H9 (cell line): ENCODE results near the gene TBXA2R. TPM values are rescaled to one million over a fixed set of nuclear protein-coding genes. Genes with fewer than 3 reads are reported as not detected.
A peak's percentile ranks its signal among the peaks of the same experiment; 100 is the strongest.

Experiments
- DNase-seq: peaks from one replicate; pipeline ENCODE4 v3.0.0-alpha.2; 2017
- H2AFZ ChIP-seq: one replicate; pipeline ENCODE4 v1.6.1; 2013; ENCODE audit warnings: mild to moderate bottlenecking, low read length, control low read depth, moderate library complexity
- H2AK5ac ChIP-seq: 2 replicates; pipeline ENCODE4 v1.6.1; 2013; ENCODE audit warnings: low read length, control low read depth, mixed read lengths; ENCODE audit not compliant: insufficient read length
- H2BK120ac ChIP-seq: one replicate; pipeline ENCODE4 v1.6.1; 2013; ENCODE audit warnings: low read depth, mild to moderate bottlenecking, low read length, control low read depth, inconsistent platforms; ENCODE audit not compliant: poor library complexity, severe bottlenecking
- H2BK12ac ChIP-seq: 2 replicates; pipeline ENCODE4 v1.6.1; 2013; ENCODE audit warnings: low read length, control low read depth, mixed read lengths, low read depth; ENCODE audit not compliant: insufficient read length
- H2BK15ac ChIP-seq: 2 replicates; pipeline ENCODE4 v1.6.1; 2013; ENCODE audit warnings: low read depth, low read length, control low read depth
- H2BK20ac ChIP-seq: one replicate; pipeline ENCODE4 v1.6.1; 2013; ENCODE audit warnings: low read depth, mild to moderate bottlenecking, low read length, control low read depth, inconsistent platforms; ENCODE audit not compliant: poor library complexity, severe bottlenecking
- H2BK5ac ChIP-seq: 2 replicates; pipeline ENCODE4 v1.6.1; 2013; ENCODE audit warnings: low read length, control low read depth, mixed read lengths; ENCODE audit not compliant: insufficient read length
- H3K14ac ChIP-seq: 2 replicates; pipeline ENCODE4 v1.6.1; 2013; ENCODE audit warnings: low read length, control low read depth; ENCODE audit not compliant: insufficient read depth
- H3K18ac ChIP-seq: 2 replicates; pipeline ENCODE4 v1.6.1; 2013; ENCODE audit warnings: low read depth, mild to moderate bottlenecking, mixed read lengths, low read length, control low read depth; ENCODE audit not compliant: insufficient read length
- H3K23ac ChIP-seq: 2 replicates; pipeline ENCODE4 v1.6.1; 2013; ENCODE audit warnings: low read length, control low read depth, mixed read lengths, low read depth; ENCODE audit not compliant: insufficient read length
- H3K23me2 ChIP-seq: 2 replicates; pipeline ENCODE4 v1.6.1; 2013; ENCODE audit warnings: low read depth, mild to moderate bottlenecking, mixed read lengths, low read length, control low read depth; ENCODE audit not compliant: insufficient read length, poor library complexity, severe bottlenecking
- H3K27ac ChIP-seq: 2 replicates; pipeline ENCODE4 v1.5.1; 2013; ENCODE audit warnings: low read length, control low read depth, mixed read lengths, low read depth; ENCODE audit not compliant: insufficient read length
- H3K27me3 ChIP-seq: 2 replicates; pipeline ENCODE4 v1.6.1; 2013; ENCODE audit warnings: low read length, control low read depth, inconsistent platforms; ENCODE audit not compliant: insufficient read depth
- H3K4ac ChIP-seq: 2 replicates; pipeline ENCODE4 v1.6.1; 2013; ENCODE audit warnings: low read depth, mild to moderate bottlenecking, control low read depth, inconsistent platforms, low read length, moderate library complexity
- H3K4me1 ChIP-seq: 2 replicates; pipeline ENCODE4 v1.6.1; 2013; ENCODE audit warnings: low read length, control low read depth, inconsistent platforms; ENCODE audit not compliant: insufficient read depth
- H3K4me2 ChIP-seq: 2 replicates; pipeline ENCODE4 v1.6.1; 2013; ENCODE audit warnings: low read length, control low read depth, mixed read lengths; ENCODE audit not compliant: insufficient read length, insufficient read depth
- H3K56ac ChIP-seq: 2 replicates; pipeline ENCODE4 v1.6.1; 2013; ENCODE audit warnings: low read depth, mild to moderate bottlenecking, mixed read lengths, low read length, control low read depth; ENCODE audit not compliant: insufficient read length
- H3K79me1 ChIP-seq: 2 replicates; pipeline ENCODE4 v1.6.1; 2013; ENCODE audit warnings: low read depth, mild to moderate bottlenecking, moderate library complexity, low read length, control low read depth, inconsistent platforms; ENCODE audit not compliant: insufficient read depth, poor library complexity, severe bottlenecking
- H3K79me2 ChIP-seq: 2 replicates; pipeline ENCODE4 v1.6.1; 2013; ENCODE audit warnings: low read length, control low read depth, inconsistent platforms; ENCODE audit not compliant: insufficient read depth
- H3K9ac ChIP-seq: 2 replicates; pipeline ENCODE4 v1.6.1; 2013; ENCODE audit warnings: low read length, control low read depth, mixed read lengths; ENCODE audit not compliant: insufficient read length; ENCODE audit errors: extremely low read depth
- H3K9me3 ChIP-seq: one replicate; pipeline ENCODE4 v1.6.1; 2013; ENCODE audit warnings: low read depth, low read length, inconsistent platforms; ENCODE audit not compliant: control insufficient read depth
- H3T11ph ChIP-seq: one replicate; pipeline ENCODE4 v1.6.1; 2013; ENCODE audit warnings: mild to moderate bottlenecking, low read length, control low read depth, inconsistent platforms
- H4K20me1 ChIP-seq: one replicate; pipeline ENCODE4 v1.6.1; 2013; ENCODE audit not compliant: control insufficient read depth, insufficient read length, insufficient read depth
- H4K5ac ChIP-seq: 2 replicates; pipeline ENCODE4 v1.6.1; 2013; ENCODE audit warnings: low read depth, mild to moderate bottlenecking, mixed read lengths, low read length, control low read depth; ENCODE audit not compliant: insufficient read length
- H4K8ac ChIP-seq: replicated peaks from 2 replicates; pipeline ENCODE4 v1.6.1; 2013; ENCODE audit warnings: low read length, control low read depth, mixed read lengths, low read depth; ENCODE audit not compliant: insufficient read length
- H4K91ac ChIP-seq: 2 replicates; pipeline ENCODE4 v1.6.1; 2013; ENCODE audit warnings: low read depth, mild to moderate bottlenecking, moderate library complexity, mixed read lengths, low read length, control low read depth; ENCODE audit not compliant: insufficient read length
- H3K27ac Mint-ChIP-seq, 3 experiments: 2 replicates in 2 of 3; 3 replicates in 1 of 3; pipeline ENCODE4 v1.8.0; 2020 to 2021; ENCODE audit warnings: mixed read lengths in 3 of 3, mild to moderate bottlenecking in 1 of 3, moderate library complexity in 1 of 3
- H3K27me3 Mint-ChIP-seq: 2 replicates; pipeline ENCODE4 v1.8.0; 2021; ENCODE audit warnings: low read depth, mild to moderate bottlenecking, moderate library complexity, mixed read lengths
- H3K36me3 Mint-ChIP-seq, 3 experiments: 2 replicates in 2 of 3; 3 replicates in 1 of 3; pipeline ENCODE4 v1.8.0; 2020 to 2021; ENCODE audit warnings: low read depth in 3 of 3, mixed read lengths in 3 of 3; ENCODE audit not compliant: insufficient read depth in 1 of 3
- H3K4me1 Mint-ChIP-seq, 2 experiments: 2 replicates each; pipeline ENCODE4 v1.8.0; 2020; ENCODE audit warnings: mixed read lengths in 2 of 2
- H3K4me3 Mint-ChIP-seq, 2 experiments: 2 replicates in 1 of 2; 3 replicates in 1 of 2; pipeline ENCODE4 v1.8.0; 2020 to 2021; ENCODE audit warnings: mild to moderate bottlenecking in 2 of 2, mixed read lengths in 2 of 2, moderate library complexity in 1 of 2
- H3K9me3 Mint-ChIP-seq, 2 experiments: 2 replicates in 1 of 2; 3 replicates in 1 of 2; pipeline ENCODE4 v1.8.0; 2020; ENCODE audit warnings: mild to moderate bottlenecking in 2 of 2, mixed read lengths in 2 of 2, moderate library complexity in 1 of 2
- WGBS: extraction: QIAGEN DNeasy Blood & Tissue Kit; methylation state at CpG from one replicate; pipeline ENCODE4 v1.1.7; 2013; ENCODE audit warnings: missing lambda C conversion rate, low lambda C conversion rate, mixed read lengths; ENCODE audit not compliant: insufficient read length; ENCODE audit errors: extremely low coverage; 5-methylcytosine and 5-hydroxymethylcytosine counted together
- total RNA-seq: library from RNA; stranded (reverse); gene quantifications from 2 replicates; pipeline ENCODE4 v1.2.1, GENCODE V29; 2021
- TF ChIP-seq, protein P1 (sequence below): fragments of 200-600 bp; sonication (generic); conservative IDR thresholded peaks from 3 replicates; pipeline ENCODE4 v1.8.0; 2021; ENCODE audit warnings: antibody characterized with exemption, mild to moderate bottlenecking

TBXA2R gene
- total RNA-seq, 1 experiment from 2014 or later, result 0.63 TPM

DNA sequence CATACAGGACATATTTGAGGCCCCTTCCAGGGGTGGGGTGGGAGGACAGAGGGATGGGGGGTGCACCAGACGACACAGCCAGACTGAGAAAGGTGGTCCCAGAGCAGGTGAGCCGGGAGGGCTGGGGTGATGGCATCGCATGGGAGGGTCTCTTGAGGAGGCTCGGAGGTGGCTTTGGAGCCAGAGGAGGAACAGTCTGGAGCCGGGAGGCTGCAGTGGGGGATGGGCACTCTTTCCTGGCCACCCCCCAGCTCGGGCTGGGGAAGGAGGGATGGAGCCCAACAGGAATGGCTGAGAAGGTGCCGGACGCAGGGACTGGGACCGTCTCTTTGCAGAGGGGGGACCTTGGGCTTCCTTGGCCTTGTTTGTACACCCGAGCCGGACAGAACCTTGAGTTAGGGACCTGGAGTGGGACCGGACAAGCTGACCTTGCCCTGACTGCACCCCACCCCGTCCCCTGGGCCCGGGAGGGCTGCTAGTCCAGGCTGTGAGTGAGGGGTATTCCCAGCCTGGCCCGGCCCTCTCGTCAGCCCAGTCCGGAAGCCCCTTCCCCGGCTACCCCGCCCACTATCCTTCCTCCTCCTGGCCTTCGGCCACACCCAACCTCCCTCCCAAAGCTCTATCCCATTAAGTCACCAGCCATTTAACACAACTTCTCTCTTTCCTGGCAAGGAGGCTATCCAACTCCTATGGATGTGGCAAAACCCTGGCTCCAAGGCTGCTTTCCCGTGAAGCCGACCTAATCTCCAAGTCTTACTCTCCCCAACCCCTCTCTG is 816 bp upstream of the TBXA2R start:
- no peak overlapping the region for H3K9ac ChIP-seq
- peak overlapping the region in 1 of 3 experiments; percentile 84; a peak in 2 of 7 replicates for H3K27ac Mint-ChIP-seq
- WGBS, result no CpG with 5 or more reads among the region's 22 CpGs

More for the DNA sequence above, 816 bp upstream of the TBXA2R start:
- Histone ChIP-seq H3K9me3 (no peaks in the 10 kb centered on the region), H2BK5ac (no peak overlapping the region), H2BK20ac (no peak overlapping the region), H3K23me2 (peaks cover 2% of the 10 kb centered on the region), H2AFZ (no peak overlapping the region), H3K27me3 (peaks cover 5% of the 10 kb centered on the region; the same call in 1 of the 2 replicates), H3K79me1 (no peaks in the 10 kb centered on the region), H4K20me1 (no peaks in the 10 kb centered on the region), H2BK12ac (no peak overlapping the region), H3K18ac (no peak overlapping the region), H2AK5ac (no peak overlapping the region), H4K91ac (no peak overlapping the region), H3K23ac (no peak overlapping the region), H3T11ph (no peak overlapping the region), H2BK120ac (no peak overlapping the region), H3K79me2 (no peaks in the 10 kb centered on the region), H4K8ac (no peak overlapping the region), H2BK15ac (no peak overlapping the region), H3K56ac (no peak overlapping the region), H3K4me1 (no peaks in the 10 kb centered on the region; the same call in 1 of the 2 replicates), H3K4ac (no peak overlapping the region), H3K4me2 (peak overlapping the region; percentile 56), H3K27ac (no peak overlapping the region), H3K14ac (no peak overlapping the region), H4K5ac (no peak overlapping the region)
- H3K4me3 Mint-ChIP-seq, result peak overlapping the region; percentile 58 to 79
- H3K9me3 Mint-ChIP-seq, result peaks cover 0 to 4% of the 10 kb centered on the region in 2 experiments; a peak in 1 of 5 replicates
- peaks cover 7 to 12% (median 7%) of the 10 kb centered on the region in 3 experiments; a peak in 6 of 7 replicates for H3K36me3 Mint-ChIP-seq
- TF ChIP-seq, protein P1, sequence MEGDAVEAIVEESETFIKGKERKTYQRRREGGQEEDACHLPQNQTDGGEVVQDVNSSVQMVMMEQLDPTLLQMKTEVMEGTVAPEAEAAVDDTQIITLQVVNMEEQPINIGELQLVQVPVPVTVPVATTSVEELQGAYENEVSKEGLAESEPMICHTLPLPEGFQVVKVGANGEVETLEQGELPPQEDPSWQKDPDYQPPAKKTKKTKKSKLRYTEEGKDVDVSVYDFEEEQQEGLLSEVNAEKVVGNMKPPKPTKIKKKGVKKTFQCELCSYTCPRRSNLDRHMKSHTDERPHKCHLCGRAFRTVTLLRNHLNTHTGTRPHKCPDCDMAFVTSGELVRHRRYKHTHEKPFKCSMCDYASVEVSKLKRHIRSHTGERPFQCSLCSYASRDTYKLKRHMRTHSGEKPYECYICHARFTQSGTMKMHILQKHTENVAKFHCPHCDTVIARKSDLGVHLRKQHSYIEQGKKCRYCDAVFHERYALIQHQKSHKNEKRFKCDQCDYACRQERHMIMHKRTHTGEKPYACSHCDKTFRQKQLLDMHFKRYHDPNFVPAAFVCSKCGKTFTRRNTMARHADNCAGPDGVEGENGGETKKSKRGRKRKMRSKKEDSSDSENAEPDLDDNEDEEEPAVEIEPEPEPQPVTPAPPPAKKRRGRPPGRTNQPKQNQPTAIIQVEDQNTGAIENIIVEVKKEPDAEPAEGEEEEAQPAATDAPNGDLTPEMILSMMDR, result no peak
- peaks cover 4% of the 10 kb centered on the region for H3K27me3 Mint-ChIP-seq
- H3K4me1 Mint-ChIP-seq, result peaks cover 12% of the 10 kb centered on the region in 2 experiments
- DNase-seq, result peak; percentile 86
